HG03457 (cell line): ENCODE measurements around the gene NSMCE4A.
"Not testable (repeated sequence)": the region's sequence is repeated elsewhere in the genome, so short reads cannot be mapped to it uniquely, and the experiment has no call there.

Experiments used
- ATAC-seq: cut with Tn5 transposase; IDR thresholded peaks from one replicate; pipeline ENCODE4 v1.9.1; 2021; ENCODE audit warnings: moderate number of reproducible peaks; ENCODE audit not compliant: unreplicated experiment

NSMCE4A gene

GRCh38 chr10:121942749-121943416 lies 32.1 kb downstream of the NSMCE4A start:
- no peak for ATAC-seq

GRCh38 chr10:121941532-121941931 lies 33.5 kb downstream of the NSMCE4A start:
- no peak for ATAC-seq

GRCh38 chr10:121936295-121936694 lies 38.7 kb downstream of the NSMCE4A start:
- ATAC-seq, result no peak

- ATAC-seq, result no peak
Observed at GRCh38 chr10:121935702-121936101, 39.3 kb downstream of the NSMCE4A start.

- ATAC-seq, result not testable (repeated sequence)
Observed at GRCh38 chr10:121930268-121931085, 44.5 kb downstream of the NSMCE4A start.

- not testable (repeated sequence) for ATAC-seq
Observed at GRCh38 chr10:121929585-121930267, 45.3 kb downstream of the NSMCE4A start.

GRCh38 chr10:121928528-121928884 lies 46.5 kb downstream of the NSMCE4A start:
- ATAC-seq, result no peak

- peak; percentile 80 for ATAC-seq
Observed at GRCh38 chr10:121927841-121928527, 47.0 kb downstream of the NSMCE4A start, which contains the start of gene ATE1. Gene ATE1, minus strand, starts transcription at chr10:121928031. Its CDS starts 82 bp downstream, at chr10:121927949.

- ATAC-seq, result peak; percentile 28
Observed at GRCh38 chr10:121927318-121927840, 47.6 kb downstream of the NSMCE4A start.

- peak; percentile 1 for ATAC-seq
Observed at GRCh38 chr10:121926671-121927317, 48.2 kb downstream of the NSMCE4A start.

- ATAC-seq, result no peak
Observed at GRCh38 chr10:121926157-121926556, 48.9 kb downstream of the NSMCE4A start.

GRCh38 chr10:121921238-121921931 lies 53.6 kb downstream of the NSMCE4A start:
- no peak for ATAC-seq

GRCh38 chr10:121919666-121920065 lies 55.4 kb downstream of the NSMCE4A start:
- ATAC-seq, result no peak

- not testable (repeated sequence) for ATAC-seq
Observed at GRCh38 chr10:121918800-121919199, 56.2 kb downstream of the NSMCE4A start.

- no peak for ATAC-seq
Observed at GRCh38 chr10:121914661-121915060, 60.4 kb downstream of the NSMCE4A start.

GRCh38 chr10:121911421-121911697 lies 63.7 kb downstream of the NSMCE4A start:
- no peak for ATAC-seq

- no peak for ATAC-seq
Observed at GRCh38 chr10:121910673-121911420, 64.2 kb downstream of the NSMCE4A start.
